Astrocyte of the spinal cord (primary cell): ENCODE results near the gene IFITM5.
"Not testable (repeated sequence)": the region's sequence is repeated elsewhere in the genome, so short reads cannot be mapped to it uniquely, and the experiment has no call there.

Source experiments
- DNase-seq: peaks from one replicate; pipeline ENCODE4 v3.0.0; 2011; ENCODE audit warnings: low read depth, low spot score
- H3K4me3 ChIP-seq: 2 replicates; pipeline ENCODE4 v1.5.1; 2011; ENCODE audit warnings: low read depth, mild to moderate bottlenecking, low read length, moderate library complexity
- CTCF ChIP-seq: IDR thresholded peaks from 2 replicates; pipeline ENCODE4 v1.5.1; 2012; ENCODE audit warnings: low read depth, mild to moderate bottlenecking, low read length, inconsistent platforms
- in situ Hi-C: cut with HindIII; loops from 2 replicates; pipeline ENCODE4 v1.10.0; 2017; ENCODE audit warnings: low sequenced_read_pairs

The IFITM5 gene

DNA sequence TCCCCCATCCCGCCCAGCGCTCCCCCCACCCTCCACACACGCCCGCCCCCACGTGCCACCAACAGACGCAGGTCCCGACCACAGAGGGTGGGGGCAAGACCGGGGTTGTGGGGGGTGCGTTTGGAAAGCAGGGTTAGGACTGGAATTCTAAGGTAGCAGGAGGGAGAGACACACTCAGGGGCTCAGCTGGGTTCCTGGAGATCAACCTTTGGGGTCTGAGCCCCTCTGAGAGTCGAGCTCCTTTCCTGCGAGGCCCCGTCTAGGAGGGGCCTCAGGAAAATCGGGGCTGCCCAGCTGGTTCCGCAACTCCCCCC lies 10.0 kb downstream of the IFITM5 start:
- H3K4me3 ChIP-seq, result peak overlapping the region; percentile 37
- no peak for DNase-seq
- in situ Hi-C loops, result no loop called here
- TF ChIP-seq CTCF, result no peak

DNA sequence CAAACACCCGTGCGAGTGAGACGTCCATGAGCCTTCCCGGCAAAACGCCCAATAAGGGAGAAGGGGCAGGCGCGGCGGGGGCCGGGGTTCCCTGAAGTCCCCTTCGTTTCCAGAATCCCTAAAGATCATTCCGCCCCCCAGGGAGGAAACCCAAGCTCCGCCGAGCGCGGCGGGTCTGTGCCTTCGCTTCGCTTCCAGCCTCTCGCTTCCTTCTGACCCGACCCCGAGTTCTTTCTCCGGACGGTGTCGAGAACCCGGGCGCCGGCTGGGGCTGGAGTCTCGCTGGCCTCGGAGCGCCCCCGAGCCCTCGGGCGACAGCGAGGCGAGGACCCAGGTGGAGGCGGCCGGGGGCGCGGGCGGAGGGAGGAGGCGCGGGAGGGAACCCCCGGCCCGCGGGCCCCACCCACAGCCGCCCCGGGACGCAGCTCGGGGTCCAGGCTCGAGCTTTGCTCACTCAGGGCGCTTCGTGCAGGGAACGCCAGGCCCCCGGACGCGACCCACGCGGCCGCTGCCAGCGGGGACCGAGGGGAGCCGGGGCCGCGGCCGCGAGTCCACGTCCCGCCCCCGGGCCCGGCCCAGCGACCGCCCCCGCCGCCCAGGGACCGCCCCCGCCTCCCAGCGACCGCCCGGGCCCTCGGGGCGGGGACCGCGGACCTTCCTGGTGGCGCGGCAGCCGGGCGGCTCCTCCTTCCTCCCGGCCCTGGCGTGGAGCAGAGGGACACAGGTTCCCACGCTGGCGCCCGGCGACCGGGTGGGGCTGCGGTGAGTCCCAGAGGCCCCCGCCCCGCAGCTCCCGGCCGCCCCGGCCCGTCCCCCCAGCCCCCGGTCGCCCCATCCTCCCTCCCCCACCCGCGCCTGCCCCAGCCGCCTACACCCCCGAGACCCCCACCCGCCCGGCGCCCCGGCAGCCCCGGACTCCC lies 10.6 kb downstream of the IFITM5 start, which contains the start of gene PGGHG:
Gene PGGHG (plus strand): TSS at position 649 of the 920 bp plus-strand sequence. CDS start 691 bp downstream, outside the sequence.
- peak within 1 kb of the TSS; percentile 43 for H3K4me3 ChIP-seq
- in situ Hi-C loops, result no loop called here
- no peak for DNase-seq
- TF ChIP-seq CTCF, result no peak

- in situ Hi-C loops, result no loop called here
- peak overlapping the region; percentile 43 for H3K4me3 ChIP-seq
- no peak for DNase-seq
- TF ChIP-seq CTCF, result no peak
Observed at GRCh38 chr11:287821-288477, 11.4 kb downstream of the IFITM5 start.

- H3K4me3 ChIP-seq, in situ Hi-C loops, DNase-seq: not testable (repeated sequence)
Observed at GRCh38 chr11:286977-287820, 12.1 kb downstream of the IFITM5 start.

DNA sequence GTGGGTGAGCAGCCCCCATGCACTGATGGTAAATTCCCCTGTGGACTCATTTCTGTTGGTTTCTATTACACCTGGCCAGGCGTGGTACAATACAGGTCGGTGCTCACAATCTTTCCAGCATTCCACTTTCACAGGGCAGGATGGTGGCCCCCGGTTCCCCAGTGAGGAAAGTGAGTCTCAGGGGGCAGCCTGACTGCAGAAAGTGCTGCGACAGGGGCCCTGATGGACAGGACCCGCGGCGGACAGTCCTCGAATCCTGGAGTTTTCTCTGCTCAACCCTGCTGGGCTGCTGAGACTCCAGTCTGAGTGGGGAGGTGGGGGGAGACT lies 13.5 kb downstream of the IFITM5 start:
- no peak for DNase-seq
- TF ChIP-seq CTCF, result no peak
- H3K4me3 ChIP-seq, result no peak overlapping the region
- in situ Hi-C loops, result no loop called here

DNA sequence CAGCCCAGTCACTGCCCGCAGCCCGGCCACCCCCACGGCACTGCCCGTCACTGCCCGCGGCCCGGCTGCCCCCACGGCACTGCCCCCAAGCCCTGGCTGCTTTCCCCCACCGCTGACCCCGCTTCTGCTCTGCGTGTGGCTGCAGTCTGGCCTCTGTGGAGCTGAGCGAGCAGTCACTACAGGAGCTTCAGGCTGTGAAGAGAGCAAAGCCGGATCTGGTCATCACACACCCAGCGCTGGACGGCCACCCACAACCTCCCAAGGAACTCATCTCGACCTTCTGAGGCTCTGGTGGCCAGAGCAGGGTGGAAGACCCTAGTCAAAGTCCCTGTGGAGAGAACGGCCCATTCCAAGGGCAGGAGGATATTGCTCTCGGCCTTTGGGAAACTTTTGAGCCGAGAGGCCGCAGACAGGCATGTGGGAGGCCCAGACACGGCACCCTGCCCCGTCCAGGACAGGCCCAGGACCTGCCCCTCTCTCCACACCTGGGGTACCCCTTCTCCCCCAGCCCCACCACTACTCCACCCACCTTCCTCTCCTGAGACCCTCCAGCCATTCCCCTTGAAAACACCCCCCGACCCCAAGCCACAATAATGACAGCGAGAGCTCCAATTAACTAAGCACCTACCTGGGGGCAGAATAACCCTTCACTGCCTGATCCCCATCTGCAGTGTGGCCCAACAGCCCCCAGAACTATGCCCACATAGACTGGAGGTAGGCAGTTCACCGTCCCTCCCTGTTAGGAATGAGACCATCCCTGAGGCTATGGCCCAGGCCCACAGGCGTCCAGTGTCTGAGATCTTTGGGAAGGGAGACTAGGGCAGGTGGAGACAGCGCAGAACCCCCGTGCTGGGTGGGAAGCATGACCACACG lies 14.1 kb downstream of the IFITM5 start:
- H3K4me3 ChIP-seq, result no peak overlapping the region
- DNase-seq, result no peak
- no peak for TF ChIP-seq CTCF
- in situ Hi-C loops, result no loop called here
